Mesendoderm (in vitro differentiated cells): ENCODE results near the gene PIP5K1C.

ENCODE experiments used
- DNase-seq: peaks from one replicate; pipeline ENCODE4 v3.0.0; 2013
- H2AK5ac ChIP-seq: 2 replicates; pipeline ENCODE4 v1.6.1; 2013; ENCODE audit warnings: low read length, inconsistent platforms
- H2BK120ac ChIP-seq: 2 replicates; pipeline ENCODE4 v1.6.1; 2013; ENCODE audit warnings: low read depth, mild to moderate bottlenecking, low read length, moderate library complexity, mixed read lengths
- H2BK15ac ChIP-seq: replicated peaks from 2 replicates; pipeline ENCODE4 v1.6.1; 2013; ENCODE audit warnings: low read depth, mild to moderate bottlenecking, moderate library complexity
- H2BK5ac ChIP-seq: 2 replicates; pipeline ENCODE4 v1.6.1; 2013; ENCODE audit warnings: low read length, inconsistent platforms
- H3K18ac ChIP-seq: 2 replicates; pipeline ENCODE4 v1.6.1; 2013; ENCODE audit warnings: mild to moderate bottlenecking, low read length, mixed read lengths
- H3K23ac ChIP-seq: one replicate; pipeline ENCODE4 v1.6.1; 2013; ENCODE audit warnings: low read length
- H3K27ac ChIP-seq: 2 replicates; pipeline ENCODE4 v1.5.1; 2013; ENCODE audit warnings: low read depth, mild to moderate bottlenecking, inconsistent platforms, low read length, moderate library complexity
- H3K27me3 ChIP-seq: 2 replicates; pipeline ENCODE4 v1.6.1; 2013; ENCODE audit warnings: low read length, control low read depth, mild to moderate bottlenecking, inconsistent platforms; ENCODE audit not compliant: insufficient read depth, poor library complexity
- H3K36me3 ChIP-seq: 2 replicates; pipeline ENCODE4 v1.6.1; 2013; ENCODE audit warnings: low read length, inconsistent platforms; ENCODE audit not compliant: control insufficient read depth, insufficient read depth
- H3K4ac ChIP-seq: one replicate; pipeline ENCODE4 v1.6.1; 2013; ENCODE audit warnings: low read depth, mild to moderate bottlenecking, low read length, moderate library complexity
- H3K4me1 ChIP-seq: 2 replicates; pipeline ENCODE4 v1.6.1; 2013; ENCODE audit warnings: low read depth, low read length, inconsistent platforms; ENCODE audit not compliant: control insufficient read depth
- H3K4me2 ChIP-seq: 2 replicates; pipeline ENCODE4 v1.6.1; 2013; ENCODE audit warnings: low read length
- H3K4me3 ChIP-seq: 2 replicates; pipeline ENCODE4 v1.5.1; 2013; ENCODE audit warnings: mild to moderate bottlenecking, low read length
- H3K56ac ChIP-seq: one replicate; pipeline ENCODE4 v1.6.1; 2013; ENCODE audit warnings: low read length
- H3K79me1 ChIP-seq: 2 replicates; pipeline ENCODE4 v1.6.1; 2013; ENCODE audit warnings: low read length, inconsistent platforms
- H3K79me2 ChIP-seq: 2 replicates; pipeline ENCODE4 v1.6.1; 2013; ENCODE audit warnings: mild to moderate bottlenecking, low read length; ENCODE audit not compliant: control insufficient read depth, insufficient read depth
- H3K9ac ChIP-seq: 2 replicates; pipeline ENCODE4 v1.6.1; 2013; ENCODE audit warnings: low read length, inconsistent platforms
- H4K5ac ChIP-seq: one replicate; pipeline ENCODE4 v1.6.1; 2013; ENCODE audit warnings: low read length
- H4K8ac ChIP-seq: one replicate; pipeline ENCODE4 v1.6.1; 2013; ENCODE audit warnings: low read depth, mild to moderate bottlenecking, control low read depth, low read length, moderate library complexity
- WGBS: extraction: QIAGEN DNeasy Blood & Tissue Kit; methylation state at CpG from one replicate; pipeline ENCODE4 v1.1.7; 2013; ENCODE audit warnings: low lambda C conversion rate, missing lambda C conversion rate; ENCODE audit not compliant: insufficient coverage; ENCODE audit errors: extremely low coverage; 5-methylcytosine and 5-hydroxymethylcytosine counted together

Gene PIP5K1C

DNA sequence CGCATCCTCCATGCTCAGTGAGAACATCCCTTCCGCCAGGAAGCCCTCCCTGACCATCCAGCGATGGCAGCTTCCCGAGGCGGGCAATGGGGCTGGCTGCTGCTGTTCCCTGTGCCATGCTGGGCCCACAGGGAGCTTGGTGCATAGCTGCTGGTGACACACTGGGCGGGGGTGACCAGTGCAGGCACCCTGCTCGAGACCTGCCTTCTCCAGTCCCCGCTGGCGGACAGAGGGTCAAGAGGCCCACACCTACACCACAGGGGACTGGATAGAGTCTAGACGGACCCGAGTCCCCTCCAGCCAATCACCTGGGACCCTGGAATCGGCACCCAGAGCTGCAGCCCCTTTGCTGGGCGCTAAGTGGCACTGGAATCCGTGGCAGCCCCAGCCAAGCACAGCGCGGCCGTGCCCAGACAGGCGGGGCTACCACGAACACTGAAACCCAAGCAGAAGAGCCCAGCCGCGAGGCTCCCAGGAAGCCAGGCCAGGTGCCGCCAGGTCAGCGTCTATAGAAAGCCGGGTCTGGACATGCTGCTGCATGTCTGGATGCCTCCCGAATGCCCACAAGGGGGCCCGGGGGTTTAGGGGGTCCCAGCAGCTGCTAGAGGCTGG lies 84.6 kb downstream of the PIP5K1C start:
- Histone ChIP-seq H3K27me3 (no peaks in the 10 kb centered on the region), H3K9ac (no peak overlapping the region), H3K4me1 (no peaks in the 10 kb centered on the region), H3K79me2 (no peaks in the 10 kb centered on the region), H2BK5ac (no peak overlapping the region), H4K8ac (no peak overlapping the region), H3K36me3 (peaks cover 2% of the 10 kb centered on the region), H3K56ac (no peak overlapping the region), H3K4me3 (no peak overlapping the region), H3K79me1 (no peaks in the 10 kb centered on the region), H3K4ac (no peak overlapping the region), H2BK120ac (no peak overlapping the region), H3K4me2 (no peak overlapping the region), H3K23ac (no peak overlapping the region), H2BK15ac (no peak overlapping the region), H2AK5ac (no peak overlapping the region), H3K27ac (no peak overlapping the region), H3K18ac (no peak overlapping the region), H4K5ac (no peak overlapping the region)
- DNase-seq, result no peak
- no CpG with 5 or more reads among the region's 26 CpGs for WGBS

DNA sequence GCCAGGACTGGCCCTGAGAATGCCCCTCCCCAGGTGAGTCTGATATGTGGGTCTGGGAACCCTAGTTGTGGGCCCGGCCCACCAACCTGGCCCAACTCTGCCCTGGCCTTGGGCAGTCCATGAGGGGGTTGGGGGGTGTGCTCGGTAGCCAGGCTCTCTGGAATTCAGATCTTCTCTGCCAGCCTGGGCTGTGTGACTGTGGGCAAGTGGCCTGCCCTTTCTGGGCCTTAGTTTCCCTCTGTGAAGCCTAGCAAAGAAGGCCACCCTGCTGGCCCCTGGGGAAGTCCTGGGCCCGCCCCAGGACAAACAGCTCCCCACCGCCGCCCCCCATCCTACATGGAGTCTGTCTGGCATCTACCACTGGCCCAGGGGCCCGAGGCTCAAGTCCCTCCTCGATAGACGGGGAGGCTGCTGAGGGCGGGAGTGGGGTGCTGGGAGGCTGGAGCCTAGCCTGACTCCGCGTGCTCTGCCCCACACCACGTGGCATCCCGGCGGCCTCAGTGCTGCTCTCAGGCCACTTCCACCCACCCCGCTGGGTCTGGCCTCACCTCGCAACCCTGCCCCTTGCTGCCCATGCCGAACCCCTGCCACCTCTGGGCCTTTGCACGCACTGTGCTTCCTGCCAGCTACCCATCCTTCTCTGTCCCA lies 85.3 kb downstream of the PIP5K1C start:
- Histone ChIP-seq H3K27me3 (no peaks in the 10 kb centered on the region), H3K4me3 (no peak overlapping the region), H3K79me2 (no peaks in the 10 kb centered on the region), H3K27ac (no peak overlapping the region), H3K79me1 (no peaks in the 10 kb centered on the region), H2BK5ac (no peak overlapping the region), H3K23ac (no peak overlapping the region), H2AK5ac (no peak overlapping the region), H4K8ac (no peak overlapping the region), H3K4ac (no peak overlapping the region), H2BK120ac (no peak overlapping the region), H3K4me2 (no peak overlapping the region), H2BK15ac (no peak overlapping the region), H4K5ac (no peak overlapping the region), H3K9ac (no peak overlapping the region), H3K56ac (no peak overlapping the region), H3K18ac (no peak overlapping the region), H3K36me3 (peaks cover 2% of the 10 kb centered on the region), H3K4me1 (no peaks in the 10 kb centered on the region)
- no peak for DNase-seq
- no CpG with 5 or more reads among the region's 18 CpGs for WGBS

DNA sequence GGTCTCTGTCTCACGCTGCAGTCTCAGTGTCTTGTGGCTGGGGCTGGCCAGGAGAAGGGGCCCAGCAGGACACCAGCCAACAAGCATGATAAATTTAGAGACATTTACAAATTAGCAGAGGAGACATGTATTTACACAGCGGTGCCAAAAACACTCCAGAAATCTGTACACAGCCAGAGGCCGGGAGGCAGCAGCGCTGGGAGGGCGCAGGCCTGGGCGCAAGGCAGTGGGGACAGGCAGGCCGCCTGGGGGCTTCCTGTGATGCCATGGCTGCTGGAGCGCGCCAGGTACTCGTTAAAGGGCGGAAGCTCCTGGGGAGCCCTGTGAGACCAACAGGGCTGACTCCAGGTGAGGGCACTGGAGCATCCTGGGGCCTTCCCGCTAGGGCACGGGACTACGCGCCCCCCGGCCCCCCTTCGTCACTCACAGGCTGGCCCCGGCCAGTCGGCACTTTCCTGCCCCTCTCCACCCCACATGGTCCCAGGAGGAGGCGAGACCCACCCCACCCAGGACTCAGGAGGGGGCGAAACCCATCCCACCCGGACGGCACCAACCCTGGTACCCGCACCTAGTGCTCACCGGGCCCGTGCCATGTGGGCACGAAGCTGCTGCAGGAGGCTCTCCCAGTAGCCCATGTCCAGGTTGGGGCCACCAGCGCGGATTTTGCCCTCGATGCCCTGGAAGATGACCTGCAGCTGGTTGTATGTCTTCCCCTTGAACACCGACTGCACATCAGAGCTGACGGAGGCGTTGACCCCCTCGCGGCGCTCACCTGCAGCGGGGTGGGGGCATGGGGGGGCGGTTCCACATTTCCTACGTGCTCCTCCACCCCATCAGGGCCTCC lies 86.2 kb downstream of the PIP5K1C start:
- no peak overlapping the region for H2BK15ac ChIP-seq
- no peak overlapping the region for H4K8ac ChIP-seq
- no peak overlapping the region for H4K5ac ChIP-seq
- DNase-seq, result no peak
- no peak overlapping the region for H3K23ac ChIP-seq
- H2BK5ac ChIP-seq, result no peak overlapping the region
- H2BK120ac ChIP-seq, result no peak overlapping the region
- H3K18ac ChIP-seq, result no peak overlapping the region
- peaks cover 2% of the 10 kb centered on the region for H3K36me3 ChIP-seq
- no peak overlapping the region for H3K4me2 ChIP-seq
- H3K4me3 ChIP-seq, result no peak overlapping the region
- H3K27ac ChIP-seq, result no peak overlapping the region
- H3K4ac ChIP-seq, result no peak overlapping the region
- no CpG with 5 or more reads among the region's 39 CpGs for WGBS
- H3K27me3 ChIP-seq, result no peaks in the 10 kb centered on the region
- no peak overlapping the region for H3K56ac ChIP-seq
- H3K4me1 ChIP-seq, result no peaks in the 10 kb centered on the region
- no peaks in the 10 kb centered on the region for H3K79me1 ChIP-seq
- H2AK5ac ChIP-seq, result no peak overlapping the region
- no peaks in the 10 kb centered on the region for H3K79me2 ChIP-seq
- H3K9ac ChIP-seq, result no peak overlapping the region

DNA sequence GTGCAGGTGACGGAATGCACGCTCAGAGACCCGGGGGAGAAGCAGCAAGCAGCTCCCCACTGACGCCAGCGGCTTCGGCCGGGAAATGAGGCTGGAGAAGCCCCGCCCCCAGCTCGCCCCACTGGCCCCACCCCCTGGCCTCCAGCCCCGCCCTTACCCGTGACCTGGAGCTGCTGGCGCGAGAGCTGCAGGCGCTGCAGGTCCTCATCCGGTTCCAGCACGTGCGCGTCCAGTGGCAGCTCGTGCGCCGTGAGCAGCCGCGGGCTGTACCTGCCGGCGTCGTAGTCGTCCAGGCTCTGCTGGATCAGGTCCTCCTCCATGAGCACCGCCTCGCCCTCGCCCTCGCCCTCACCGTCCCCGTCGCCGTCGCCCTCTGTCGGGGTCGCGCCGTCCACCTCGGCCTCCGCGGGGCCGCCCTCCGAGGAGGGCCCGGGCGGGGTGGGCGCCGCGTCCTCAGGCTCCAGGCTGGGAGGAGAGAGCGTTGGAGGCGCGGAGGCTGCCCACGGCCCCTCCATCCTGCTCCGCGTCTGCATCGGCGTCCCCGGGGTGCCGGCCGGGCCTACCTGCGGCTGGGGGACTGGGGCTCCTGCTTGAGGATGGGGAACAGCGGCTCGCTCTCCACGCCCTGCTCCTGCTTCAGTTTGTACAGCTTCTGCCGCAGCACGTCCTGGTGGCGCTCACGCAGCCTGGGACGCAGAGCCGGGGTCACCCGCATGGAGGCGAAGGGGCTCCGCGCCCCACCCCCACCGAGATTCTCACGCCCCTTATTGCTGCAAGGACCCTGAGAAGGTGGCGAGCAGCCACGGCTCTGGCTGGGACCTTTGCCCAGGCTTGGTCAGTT lies 87.1 kb downstream of the PIP5K1C start:
- Histone ChIP-seq H2AK5ac (no peak overlapping the region), H3K18ac (no peak overlapping the region), H3K79me2 (no peaks in the 10 kb centered on the region), H3K9ac (no peak overlapping the region), H3K4me3 (no peak overlapping the region), H3K4ac (no peak overlapping the region), H3K79me1 (no peaks in the 10 kb centered on the region), H3K27me3 (no peaks in the 10 kb centered on the region), H3K4me1 (peaks cover 1% of the 10 kb centered on the region), H2BK15ac (no peak overlapping the region), H3K23ac (no peak overlapping the region), H2BK5ac (no peak overlapping the region), H3K56ac (no peak overlapping the region), H2BK120ac (no peak overlapping the region), H3K36me3 (peaks cover 2% of the 10 kb centered on the region), H3K4me2 (no peak overlapping the region), H4K5ac (no peak overlapping the region), H4K8ac (no peak overlapping the region), H3K27ac (no peak overlapping the region)
- DNase-seq, result peak; percentile 49
- WGBS, result no CpG with 5 or more reads among the region's 79 CpGs

DNA sequence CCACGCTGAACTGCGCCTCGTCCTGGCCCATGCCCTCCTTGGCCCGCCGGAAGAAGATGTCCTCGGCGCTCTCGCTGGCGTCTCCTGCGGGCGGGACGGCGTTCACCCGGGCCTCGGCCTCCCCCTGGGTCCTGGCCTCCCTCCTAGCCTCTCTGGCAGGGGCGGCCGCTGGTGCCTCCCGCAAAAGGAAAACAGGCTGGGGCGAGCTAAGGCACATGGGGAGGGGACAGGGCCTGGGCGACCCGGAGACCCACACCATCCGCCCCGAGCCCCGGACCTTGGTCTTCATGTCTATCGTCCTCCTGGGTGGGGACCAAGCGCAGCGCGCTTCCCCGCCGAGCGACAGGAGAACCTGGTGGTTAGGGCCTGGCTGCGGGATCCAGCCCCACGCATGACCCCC lies 87.9 kb downstream of the PIP5K1C start:
- no peak overlapping the region for H3K4me2 ChIP-seq
- H3K4ac ChIP-seq, result no peak overlapping the region
- H3K79me1 ChIP-seq, result no peaks in the 10 kb centered on the region
- no peak overlapping the region for H3K27ac ChIP-seq
- no peak overlapping the region for H4K5ac ChIP-seq
- H3K4me3 ChIP-seq, result no peak overlapping the region
- H3K18ac ChIP-seq, result no peak overlapping the region
- no peak overlapping the region for H3K9ac ChIP-seq
- H4K8ac ChIP-seq, result no peak overlapping the region
- H2BK120ac ChIP-seq, result no peak overlapping the region
- H3K23ac ChIP-seq, result no peak overlapping the region
- no peak for DNase-seq
- no peak overlapping the region for H2BK5ac ChIP-seq
- H3K4me1 ChIP-seq, result peaks cover 4% of the 10 kb centered on the region
- WGBS, result no CpG with 5 or more reads among the region's 33 CpGs
- no peak overlapping the region for H3K56ac ChIP-seq
- H3K27me3 ChIP-seq, result no peaks in the 10 kb centered on the region
- H3K79me2 ChIP-seq, result no peaks in the 10 kb centered on the region
- no peak overlapping the region for H2BK15ac ChIP-seq
- no peak overlapping the region for H2AK5ac ChIP-seq
- H3K36me3 ChIP-seq, result peaks cover 2% of the 10 kb centered on the region
